Lung (tissue), 12 donors: ENCODE results near the gene MZT2B. TPM values are rescaled to one million over a fixed set of nuclear protein-coding genes. Genes with fewer than 3 reads are reported as not detected.
"Not testable (repeated sequence)": the region's sequence is repeated elsewhere in the genome, so short reads cannot be mapped to it uniquely, and the experiment has no call there.

ENCODE experiments used
- ATAC-seq: fragments of 200-7000 bp; cut with Tn5 transposase; one replicate; pipeline ENCODE4 v1.9.1; 2020; ENCODE audit warnings: moderate number of reproducible peaks; ENCODE audit not compliant: insufficient read depth, low FRiP score
- DNase-seq, 3 donors: peaks; one replicate each; pipeline ENCODE4 v3.0.0-alpha.2; 2013 to 2017
- H3K27ac ChIP-seq, 2 donors: one replicate each; pipeline ENCODE4 v1.5.1; 2013; ENCODE audit warnings: mild to moderate bottlenecking in 2 of 2, moderate library complexity in 2 of 2, control low read depth in 1 of 2, inconsistent platforms in 1 of 2, low read depth in 1 of 2, low read length in 1 of 2
- H3K27me3 ChIP-seq, 3 donors: one replicate each; pipeline ENCODE4 v1.5.1; 2013; ENCODE audit warnings: low read length in 2 of 3; ENCODE audit not compliant: control insufficient read depth in 3 of 3, insufficient read depth in 3 of 3
- H3K36me3 ChIP-seq, 4 donors: one replicate each; pipeline ENCODE4 v1.5.1; 2013; ENCODE audit warnings: low read length in 4 of 4, mild to moderate bottlenecking in 1 of 4, moderate library complexity in 1 of 4; ENCODE audit not compliant: control insufficient read depth in 4 of 4, insufficient read depth in 4 of 4
- H3K4me1 ChIP-seq, 5 donors: one replicate each; pipeline ENCODE4 v1.5.1; 2013; ENCODE audit warnings: low read length in 5 of 5, mild to moderate bottlenecking in 2 of 5, moderate library complexity in 1 of 5; ENCODE audit not compliant: control insufficient read depth in 5 of 5, insufficient read depth in 5 of 5
- H3K4me3 ChIP-seq: one replicate; pipeline ENCODE4 v1.5.1; 2013; ENCODE audit warnings: mild to moderate bottlenecking, control low read depth, moderate library complexity
- H3K9ac ChIP-seq, 2 donors: one replicate each; pipeline ENCODE4 v1.5.1; 2013; ENCODE audit warnings: low read length in 2 of 2, control low read depth in 1 of 2; ENCODE audit not compliant: insufficient read depth in 1 of 2
- H3K9me3 ChIP-seq, 4 donors: one replicate each; pipeline ENCODE4 v1.5.1; 2013; ENCODE audit warnings: low read length in 3 of 4, mild to moderate bottlenecking in 1 of 4, moderate library complexity in 1 of 4; ENCODE audit not compliant: control insufficient read depth in 4 of 4, insufficient read depth in 3 of 4
- CTCF ChIP-seq: IDR thresholded peaks from 2 replicates; pipeline ENCODE4 v1.5.1; 2012; ENCODE audit warnings: mild to moderate bottlenecking; ENCODE audit errors: control extremely low read depth, extremely low read depth
- WGBS, 2 donors: extraction: QIAGEN DNeasy Blood & Tissue Kit; methylation state at CpG; one replicate each; pipeline ENCODE4 v1.1.7; 2013; 5-methylcytosine and 5-hydroxymethylcytosine counted together
- polyA plus RNA-seq, 2 donors: library from polyadenylated mRNA; stranded (reverse); fragments of 200-250 nt; gene quantifications; one replicate each; pipeline ENCODE4 v1.2.1, GENCODE V29; 2013
- total RNA-seq, 2 donors: library from RNA; depleted of rRNA in 1 of 2; stranded (reverse); fragments of >200 nt in 1 of 2; gene quantifications; one replicate each; pipeline ENCODE4 v1.2.1, GENCODE V29; 2014 to 2021
- donor health status: control.
- donor health status: control.
- donor health status: Bipolar disorder and iron deficiency.
- donor health status: healthy.
- donor health status: DM: yes; HTN: yes; CAD: no.

MZT2B gene
- total and polyA plus RNA-seq, 4 donors = 59.1 to 243 (median 189) TPM

GRCh38 chr2:130165293-130166016 lies 16.6 kb upstream of the MZT2B start:
- no peak for TF ChIP-seq CTCF
- Histone ChIP-seq H3K9me3 (no peaks in the 10 kb centered on the region), H3K36me3 (peaks cover 19 to 44% (median 25%) of the 10 kb centered on the region in 4 donors), H3K9ac (no peak overlapping the region), H3K4me3 (no peak overlapping the region), H3K27me3 (no peaks in the 10 kb centered on the region), H3K27ac (no peak overlapping the region), H3K4me1 (no peaks in the 10 kb centered on the region)
- ATAC-seq (no peak), DNase-seq (no peak)
- 97% methylated on average over 8 of the region's 8 CpGs for WGBS, 2 donors

GRCh38 chr2:130166611-130167010 lies 15.5 kb upstream of the MZT2B start:
- H3K4me3 ChIP-seq, H3K27me3 ChIP-seq, ATAC-seq, H3K4me1 ChIP-seq, DNase-seq, H3K9ac ChIP-seq, H3K27ac ChIP-seq, H3K9me3 ChIP-seq: not testable (repeated sequence)
- WGBS, 2 donors = 77 to 81% methylated on average over 3 of the region's 3 CpGs
- H3K36me3 ChIP-seq = peaks cover 23 to 45% (median 27%) of the 10 kb centered on the region in 4 donors

- H3K9me3 ChIP-seq, DNase-seq, H3K4me3 ChIP-seq, H3K9ac ChIP-seq, H3K4me1 ChIP-seq, H3K27ac ChIP-seq, ATAC-seq, H3K27me3 ChIP-seq: not testable (repeated sequence)
- WGBS, 2 donors = 93% methylated on average over 3 of the region's 3 CpGs
- peaks cover 24 to 48% (median 28%) of the 10 kb centered on the region in 4 donors for H3K36me3 ChIP-seq
Measured at GRCh38 chr2:130169163-130169562, 12.9 kb upstream of the MZT2B start.

- 89 to 95% methylated on average over 7 of the region's 7 CpGs for WGBS, 2 donors
Measured at GRCh38 chr2:130169896-130170295, 12.2 kb upstream of the MZT2B start.

GRCh38 chr2:130174866-130175265 lies 7.2 kb upstream of the MZT2B start:
- peaks cover 2 to 31% (median 19%) of the 10 kb centered on the region in 4 donors for H3K36me3 ChIP-seq
- WGBS, 2 donors = 90% methylated on average over 5 of the region's 5 CpGs

More at GRCh38 chr2:130169896-130170295, 12.2 kb upstream of the MZT2B start:
- H3K4me3 ChIP-seq = no peak overlapping the region
- H3K27ac ChIP-seq = no peak overlapping the region
- ATAC-seq (no peak), DNase-seq (no peak)
- no peaks in the 10 kb centered on the region for H3K4me1 ChIP-seq
- no peaks in the 10 kb centered on the region for H3K27me3 ChIP-seq
- no peaks in the 10 kb centered on the region for H3K9me3 ChIP-seq
- peaks cover 24 to 48% (median 29%) of the 10 kb centered on the region in 4 donors for H3K36me3 ChIP-seq
- no peak overlapping the region for H3K9ac ChIP-seq
- TF ChIP-seq CTCF = no peak

GRCh38 chr2:130180404-130181324 lies 1.4 kb upstream of the MZT2B start:
- ATAC-seq, DNase-seq, H3K36me3 ChIP-seq, H3K9me3 ChIP-seq, H3K27me3 ChIP-seq: not testable (repeated sequence)
- peak overlapping the region; percentile 76 to 96 for H3K9ac ChIP-seq
- H3K27ac ChIP-seq = peak overlapping the region; percentile 93 to 97
- peaks cover 0 to 17% (median 7%) of the 10 kb centered on the region in 5 donors for H3K4me1 ChIP-seq
- 26 to 28% methylated on average over 38 of the region's 38 CpGs for WGBS, 2 donors
- peak overlapping the region; percentile 99 for H3K4me3 ChIP-seq

More at GRCh38 chr2:130174866-130175265, 7.2 kb upstream of the MZT2B start:
- not testable (repeated sequence) for H3K27me3 ChIP-seq, DNase-seq, H3K9me3 ChIP-seq, H3K4me1 ChIP-seq, ATAC-seq, H3K9ac ChIP-seq, H3K4me3 ChIP-seq
- peak overlapping the region in 1 of 2 donors; percentile 85 for H3K27ac ChIP-seq
